K562 (cell line): ENCODE measurements around the gene ZC3H18. TPM values are rescaled to one million over a fixed set of nuclear protein-coding genes. Genes with fewer than 3 reads are reported as not detected.

Experiments
- ASH1L ChIP-seq: fragments of 450-650 bp; IDR thresholded peaks from 2 replicates; pipeline ENCODE4 v1.6.1; 2018; ENCODE audit warnings: borderline replicate concordance, mild to moderate bottlenecking, low read depth; ENCODE audit not compliant: partially characterized antibody
- ELF1 ChIP-seq: fragments of 200-800 bp; sonication (Bioruptor generic); IDR thresholded peaks from 2 replicates; pipeline ENCODE4 v1.6.1; 2016; ENCODE audit warnings: missing genetic modification characterization, missing compliant biosample characterization
- IFI16 ChIP-seq: fragments of 250-450 bp; sonication (Bioruptor Pico); IDR thresholded peaks from 2 replicates; pipeline ENCODE4 v2.1.2; 2022; ENCODE audit warnings: mild to moderate bottlenecking, inconsistent platforms
- MAFG ChIP-seq: fragments of 450-650 bp; conservative IDR thresholded peaks from 2 replicates; pipeline ENCODE4 v1.6.1; 2016; ENCODE audit warnings: missing genetic modification characterization, missing compliant biosample characterization
- NELFE ChIP-seq: IDR thresholded peaks from 2 replicates; pipeline ENCODE4 v1.6.1; 2011; ENCODE audit warnings: mild to moderate bottlenecking; ENCODE audit not compliant: insufficient read depth, insufficient read length
- POLR2AphosphoS5 ChIP-seq: IDR thresholded peaks from 2 replicates; pipeline ENCODE4 v1.6.1; 2011; ENCODE audit warnings: mild to moderate bottlenecking, low read depth, low read length, moderate library complexity; ENCODE audit not compliant: control insufficient read depth, insufficient read depth
- ZBTB17 ChIP-seq: fragments of 450-650 bp; formaldehyde crosslinking; IDR thresholded peaks from 2 replicates; pipeline ENCODE4 v1.4.0; 2020; ENCODE audit warnings: mild to moderate bottlenecking
- ZNF140 ChIP-seq: fragments of 250-450 bp; sonication (Bioruptor Pico); IDR thresholded peaks from 2 replicates; pipeline ENCODE4 v1.8.0; 2021; ENCODE audit warnings: moderate library complexity, mild to moderate bottlenecking, inconsistent platforms
- ZNF184 ChIP-seq: sonication (generic); formaldehyde crosslinking; IDR thresholded peaks from 2 replicates; pipeline ENCODE4 v1.5.0; 2020; ENCODE audit warnings: missing genetic modification reagents
- ZNF23 ChIP-seq: fragments of 250-450 bp; sonication (Bioruptor Pico); IDR thresholded peaks from 2 replicates; pipeline ENCODE4 v1.4.0; 2020; ENCODE audit warnings: mild to moderate bottlenecking
- ZNF3 ChIP-seq: fragments of 250-450 bp; sonication (Bioruptor Pico); IDR thresholded peaks from 2 replicates; pipeline ENCODE4 v1.5.0; 2021; ENCODE audit warnings: mild to moderate bottlenecking, moderate library complexity
- ZNF354B ChIP-seq: fragments of 250-450 bp; sonication (Bioruptor Pico); IDR thresholded peaks from 2 replicates; pipeline ENCODE4 v1.4.0; 2020
- polyA plus RNA-seq, 8 experiments: library from polyadenylated mRNA; depleted of rRNA in 4 of 8; stranded (reverse) in 5 of 8; unstranded in 3 of 8; fragments of >200 nt; fragmentation: Nextera tagmentation in 2 of 8; fragmentation: Illumina TruSeq in 1 of 8; extraction: Ambion mirVana in 2 of 8; extraction: Trizol in 1 of 8; gene quantifications; 2 replicates each; pipeline versions ENCODE4 v1.2.1 to v1.2.3, GENCODE V29; 2011 to 2014; ENCODE audit warnings: inconsistent platforms in 1 of 8, missing spikeins in 1 of 8
- total RNA-seq, 7 experiments: library from RNA; depleted of rRNA in 6 of 7; stranded (reverse); fragments of >200 nt in 6 of 7; fragmentation: Illumina TruSeq in 2 of 7; extraction: Trizol in 2 of 7; gene quantifications; 2 replicates each; pipeline versions ENCODE4 v1.2.1 to v1.2.3, GENCODE V29; 2011 to 2021; ENCODE audit warnings: low replicate concordance in 1 of 7
- TF ChIP-seq, protein P1 (sequence below): sonication (generic); formaldehyde crosslinking; IDR thresholded peaks from 2 replicates; pipeline ENCODE4 v1.8.0; 2023; ENCODE audit warnings: missing genetic modification reagents, mild to moderate bottlenecking, borderline replicate concordance
- TF ChIP-seq, protein P2 (sequence below): sonication (generic); formaldehyde crosslinking; IDR thresholded peaks from 2 replicates; pipeline ENCODE4 v1.8.0; 2022; ENCODE audit warnings: mild to moderate bottlenecking, missing genetic modification reagents
- TF ChIP-seq, protein P3 (sequence below), 2 experiments: fragments of 450-650 bp; IDR thresholded peaks; 2 replicates each; pipeline ENCODE4 v1.6.1; 2016
- TF ChIP-seq, protein P4 (sequence below): fragments of 250-450 bp; sonication (Bioruptor Pico); IDR thresholded peaks from 2 replicates; pipeline ENCODE4 v1.8.0; 2022; ENCODE audit warnings: moderate library complexity, mild to moderate bottlenecking, inconsistent platforms
- TF ChIP-seq, protein P5 (sequence below): fragments of 250-450 bp; sonication (Bioruptor Pico); IDR thresholded peaks from 2 replicates; pipeline ENCODE4 v1.5.0; 2022; ENCODE audit warnings: mild to moderate bottlenecking

The ZC3H18 gene
- total and polyA plus RNA-seq, 9 of the 15 experiments (the other 6 are each of a cell fraction or from before 2014, with no cell fraction given) = 1.7 to 88.7 (median 26.9) TPM

DNA sequence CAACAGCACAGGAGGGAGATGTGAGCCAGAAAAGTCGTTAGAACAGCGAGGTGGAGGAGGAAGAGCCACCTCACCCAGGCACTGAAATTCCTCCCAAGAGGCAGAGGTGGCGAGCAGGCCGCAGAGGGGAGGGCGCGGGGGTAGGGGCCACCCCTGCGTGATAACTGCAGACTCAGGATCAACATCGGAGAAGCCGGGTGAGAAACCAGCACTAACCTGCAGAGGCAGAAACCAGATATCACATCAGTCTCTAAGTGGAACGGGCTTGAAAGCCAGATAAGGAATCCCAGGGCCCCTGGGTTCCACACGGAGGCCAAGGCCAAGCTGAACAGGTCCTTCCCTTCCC lies 39.4 kb upstream of the ZC3H18 start (continued):
- TF ChIP-seq, protein P1, sequence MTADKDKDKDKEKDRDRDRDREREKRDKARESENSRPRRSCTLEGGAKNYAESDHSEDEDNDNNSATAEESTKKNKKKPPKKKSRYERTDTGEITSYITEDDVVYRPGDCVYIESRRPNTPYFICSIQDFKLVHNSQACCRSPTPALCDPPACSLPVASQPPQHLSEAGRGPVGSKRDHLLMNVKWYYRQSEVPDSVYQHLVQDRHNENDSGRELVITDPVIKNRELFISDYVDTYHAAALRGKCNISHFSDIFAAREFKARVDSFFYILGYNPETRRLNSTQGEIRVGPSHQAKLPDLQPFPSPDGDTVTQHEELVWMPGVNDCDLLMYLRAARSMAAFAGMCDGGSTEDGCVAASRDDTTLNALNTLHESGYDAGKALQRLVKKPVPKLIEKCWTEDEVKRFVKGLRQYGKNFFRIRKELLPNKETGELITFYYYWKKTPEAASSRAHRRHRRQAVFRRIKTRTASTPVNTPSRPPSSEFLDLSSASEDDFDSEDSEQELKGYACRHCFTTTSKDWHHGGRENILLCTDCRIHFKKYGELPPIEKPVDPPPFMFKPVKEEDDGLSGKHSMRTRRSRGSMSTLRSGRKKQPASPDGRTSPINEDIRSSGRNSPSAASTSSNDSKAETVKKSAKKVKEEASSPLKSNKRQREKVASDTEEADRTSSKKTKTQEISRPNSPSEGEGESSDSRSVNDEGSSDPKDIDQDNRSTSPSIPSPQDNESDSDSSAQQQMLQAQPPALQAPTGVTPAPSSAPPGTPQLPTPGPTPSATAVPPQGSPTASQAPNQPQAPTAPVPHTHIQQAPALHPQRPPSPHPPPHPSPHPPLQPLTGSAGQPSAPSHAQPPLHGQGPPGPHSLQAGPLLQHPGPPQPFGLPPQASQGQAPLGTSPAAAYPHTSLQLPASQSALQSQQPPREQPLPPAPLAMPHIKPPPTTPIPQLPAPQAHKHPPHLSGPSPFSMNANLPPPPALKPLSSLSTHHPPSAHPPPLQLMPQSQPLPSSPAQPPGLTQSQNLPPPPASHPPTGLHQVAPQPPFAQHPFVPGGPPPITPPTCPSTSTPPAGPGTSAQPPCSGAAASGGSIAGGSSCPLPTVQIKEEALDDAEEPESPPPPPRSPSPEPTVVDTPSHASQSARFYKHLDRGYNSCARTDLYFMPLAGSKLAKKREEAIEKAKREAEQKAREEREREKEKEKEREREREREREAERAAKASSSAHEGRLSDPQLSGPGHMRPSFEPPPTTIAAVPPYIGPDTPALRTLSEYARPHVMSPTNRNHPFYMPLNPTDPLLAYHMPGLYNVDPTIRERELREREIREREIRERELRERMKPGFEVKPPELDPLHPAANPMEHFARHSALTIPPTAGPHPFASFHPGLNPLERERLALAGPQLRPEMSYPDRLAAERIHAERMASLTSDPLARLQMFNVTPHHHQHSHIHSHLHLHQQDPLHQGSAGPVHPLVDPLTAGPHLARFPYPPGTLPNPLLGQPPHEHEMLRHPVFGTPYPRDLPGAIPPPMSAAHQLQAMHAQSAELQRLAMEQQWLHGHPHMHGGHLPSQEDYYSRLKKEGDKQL = no peak
- TF ChIP-seq MAFG (no peak), ZNF23 (no peak), ZNF140 (CRISPR knock-in tag) (no peak), ELF1 (no peak), ZNF184 (no peak), ASH1L (no peak), ZNF354B (CRISPR knock-in tag) (no peak), POLR2AphosphoS5 (0 out of 2 replicates have a peak, but pooled peaks have one; percentile 41), IFI16 (CRISPR knock-in tag) (no peak), ZNF3 (CRISPR knock-in tag) (no peak), NELFE (no peak), ZBTB17 (CRISPR knock-in tag) (no peak)
- TF ChIP-seq, protein P2, sequence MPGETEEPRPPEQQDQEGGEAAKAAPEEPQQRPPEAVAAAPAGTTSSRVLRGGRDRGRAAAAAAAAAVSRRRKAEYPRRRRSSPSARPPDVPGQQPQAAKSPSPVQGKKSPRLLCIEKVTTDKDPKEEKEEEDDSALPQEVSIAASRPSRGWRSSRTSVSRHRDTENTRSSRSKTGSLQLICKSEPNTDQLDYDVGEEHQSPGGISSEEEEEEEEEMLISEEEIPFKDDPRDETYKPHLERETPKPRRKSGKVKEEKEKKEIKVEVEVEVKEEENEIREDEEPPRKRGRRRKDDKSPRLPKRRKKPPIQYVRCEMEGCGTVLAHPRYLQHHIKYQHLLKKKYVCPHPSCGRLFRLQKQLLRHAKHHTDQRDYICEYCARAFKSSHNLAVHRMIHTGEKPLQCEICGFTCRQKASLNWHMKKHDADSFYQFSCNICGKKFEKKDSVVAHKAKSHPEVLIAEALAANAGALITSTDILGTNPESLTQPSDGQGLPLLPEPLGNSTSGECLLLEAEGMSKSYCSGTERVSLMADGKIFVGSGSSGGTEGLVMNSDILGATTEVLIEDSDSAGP (CRISPR knock-in tag) = no peak
- TF ChIP-seq, protein P3, sequence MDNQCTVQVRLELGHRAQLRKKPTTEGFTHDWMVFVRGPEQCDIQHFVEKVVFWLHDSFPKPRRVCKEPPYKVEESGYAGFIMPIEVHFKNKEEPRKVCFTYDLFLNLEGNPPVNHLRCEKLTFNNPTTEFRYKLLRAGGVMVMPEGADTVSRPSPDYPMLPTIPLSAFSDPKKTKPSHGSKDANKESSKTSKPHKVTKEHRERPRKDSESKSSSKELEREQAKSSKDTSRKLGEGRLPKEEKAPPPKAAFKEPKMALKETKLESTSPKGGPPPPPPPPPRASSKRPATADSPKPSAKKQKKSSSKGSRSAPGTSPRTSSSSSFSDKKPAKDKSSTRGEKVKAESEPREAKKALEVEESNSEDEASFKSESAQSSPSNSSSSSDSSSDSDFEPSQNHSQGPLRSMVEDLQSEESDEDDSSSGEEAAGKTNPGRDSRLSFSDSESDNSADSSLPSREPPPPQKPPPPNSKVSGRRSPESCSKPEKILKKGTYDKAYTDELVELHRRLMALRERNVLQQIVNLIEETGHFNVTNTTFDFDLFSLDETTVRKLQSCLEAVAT (IDR thresholded peaks at IDR 0.05) = no peak
- TF ChIP-seq, protein P4, sequence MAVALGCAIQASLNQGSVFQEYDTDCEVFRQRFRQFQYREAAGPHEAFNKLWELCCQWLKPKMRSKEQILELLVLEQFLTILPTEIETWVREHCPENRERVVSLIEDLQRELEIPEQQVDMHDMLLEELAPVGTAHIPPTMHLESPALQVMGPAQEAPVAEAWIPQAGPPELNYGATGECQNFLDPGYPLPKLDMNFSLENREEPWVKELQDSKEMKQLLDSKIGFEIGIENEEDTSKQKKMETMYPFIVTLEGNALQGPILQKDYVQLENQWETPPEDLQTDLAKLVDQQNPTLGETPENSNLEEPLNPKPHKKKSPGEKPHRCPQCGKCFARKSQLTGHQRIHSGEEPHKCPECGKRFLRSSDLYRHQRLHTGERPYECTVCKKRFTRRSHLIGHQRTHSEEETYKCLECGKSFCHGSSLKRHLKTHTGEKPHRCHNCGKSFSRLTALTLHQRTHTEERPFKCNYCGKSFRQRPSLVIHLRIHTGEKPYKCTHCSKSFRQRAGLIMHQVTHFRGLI = no peak
- TF ChIP-seq, protein P5, sequence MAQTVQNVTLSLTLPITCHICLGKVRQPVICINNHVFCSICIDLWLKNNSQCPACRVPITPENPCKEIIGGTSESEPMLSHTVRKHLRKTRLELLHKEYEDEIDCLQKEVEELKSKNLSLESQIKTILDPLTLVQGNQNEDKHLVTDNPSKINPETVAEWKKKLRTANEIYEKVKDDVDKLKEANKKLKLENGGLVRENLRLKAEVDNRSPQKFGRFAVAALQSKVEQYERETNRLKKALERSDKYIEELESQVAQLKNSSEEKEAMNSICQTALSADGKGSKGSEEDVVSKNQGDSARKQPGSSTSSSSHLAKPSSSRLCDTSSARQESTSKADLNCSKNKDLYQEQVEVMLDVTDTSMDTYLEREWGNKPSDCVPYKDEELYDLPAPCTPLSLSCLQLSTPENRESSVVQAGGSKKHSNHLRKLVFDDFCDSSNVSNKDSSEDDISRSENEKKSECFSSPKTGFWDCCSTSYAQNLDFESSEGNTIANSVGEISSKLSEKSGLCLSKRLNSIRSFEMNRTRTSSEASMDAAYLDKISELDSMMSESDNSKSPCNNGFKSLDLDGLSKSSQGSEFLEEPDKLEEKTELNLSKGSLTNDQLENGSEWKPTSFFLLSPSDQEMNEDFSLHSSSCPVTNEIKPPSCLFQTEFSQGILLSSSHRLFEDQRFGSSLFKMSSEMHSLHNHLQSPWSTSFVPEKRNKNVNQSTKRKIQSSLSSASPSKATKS = no peak
